ENCODE data around the gene RNF40. TPM values are rescaled to one million over a fixed set of nuclear protein-coding genes. Genes with fewer than 3 reads are reported as not detected.

Gene RNF40
- total RNA-seq, 4 donors from 2014 or later, result 20.5 to 130 (median 86.0) TPM

DNA sequence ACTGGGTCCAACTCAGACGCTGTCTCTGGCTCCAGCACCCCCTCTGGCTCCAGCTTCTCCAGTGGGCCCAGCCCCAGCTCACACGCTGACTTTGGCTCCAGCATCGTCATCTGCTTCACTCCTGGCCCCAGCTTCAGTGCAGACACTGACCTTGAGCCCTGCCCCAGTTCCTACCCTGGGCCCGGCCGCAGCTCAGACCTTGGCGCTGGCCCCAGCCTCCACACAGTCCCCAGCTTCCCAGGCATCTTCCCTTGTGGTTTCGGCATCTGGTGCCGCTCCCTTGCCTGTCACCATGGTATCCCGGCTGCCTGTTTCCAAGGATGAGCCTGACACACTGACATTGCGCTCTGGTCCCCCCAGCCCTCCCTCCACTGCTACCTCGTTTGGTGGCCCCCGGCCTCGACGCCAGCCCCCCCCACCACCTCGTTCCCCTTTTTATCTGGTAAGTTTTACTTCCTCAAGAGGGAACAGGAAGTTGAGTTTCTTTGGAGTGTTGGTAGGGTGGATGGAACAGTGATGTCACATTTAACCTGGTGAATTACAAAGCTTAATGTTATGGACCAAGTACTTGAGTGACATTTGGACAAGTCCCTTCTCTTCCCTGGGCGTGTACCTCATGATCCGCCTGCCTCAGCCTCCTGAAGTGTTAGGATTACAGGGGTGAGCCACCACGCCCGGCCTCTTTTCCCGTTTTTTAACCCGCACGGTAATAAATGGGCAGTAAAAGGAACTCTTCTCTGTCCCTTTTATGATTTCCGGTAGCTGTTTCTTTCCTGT, 37.3 kb upstream of the RNF40 start:
- H3K4me1 ChIP-seq, result no peaks in the 10 kb centered on the region
- H3K9me3 ChIP-seq, result no peaks in the 10 kb centered on the region
- no peak for DNase-seq
- intact Hi-C loops (cut with DNase I; ENCODE audit: low total_unique reads), result no loop called here
- H3K36me3 ChIP-seq, result no peaks in the 10 kb centered on the region
- no peaks in the 10 kb centered on the region for H3K27me3 ChIP-seq
- no peak overlapping the region for H3K27ac ChIP-seq
- H3K4me3 ChIP-seq, result no peak overlapping the region
- TF ChIP-seq POLR2A (IDR thresholded peaks at IDR 0.05), result no peak
- TF ChIP-seq, protein P1, sequence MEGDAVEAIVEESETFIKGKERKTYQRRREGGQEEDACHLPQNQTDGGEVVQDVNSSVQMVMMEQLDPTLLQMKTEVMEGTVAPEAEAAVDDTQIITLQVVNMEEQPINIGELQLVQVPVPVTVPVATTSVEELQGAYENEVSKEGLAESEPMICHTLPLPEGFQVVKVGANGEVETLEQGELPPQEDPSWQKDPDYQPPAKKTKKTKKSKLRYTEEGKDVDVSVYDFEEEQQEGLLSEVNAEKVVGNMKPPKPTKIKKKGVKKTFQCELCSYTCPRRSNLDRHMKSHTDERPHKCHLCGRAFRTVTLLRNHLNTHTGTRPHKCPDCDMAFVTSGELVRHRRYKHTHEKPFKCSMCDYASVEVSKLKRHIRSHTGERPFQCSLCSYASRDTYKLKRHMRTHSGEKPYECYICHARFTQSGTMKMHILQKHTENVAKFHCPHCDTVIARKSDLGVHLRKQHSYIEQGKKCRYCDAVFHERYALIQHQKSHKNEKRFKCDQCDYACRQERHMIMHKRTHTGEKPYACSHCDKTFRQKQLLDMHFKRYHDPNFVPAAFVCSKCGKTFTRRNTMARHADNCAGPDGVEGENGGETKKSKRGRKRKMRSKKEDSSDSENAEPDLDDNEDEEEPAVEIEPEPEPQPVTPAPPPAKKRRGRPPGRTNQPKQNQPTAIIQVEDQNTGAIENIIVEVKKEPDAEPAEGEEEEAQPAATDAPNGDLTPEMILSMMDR (IDR thresholded peaks at IDR 0.05), result no peak

DNA sequence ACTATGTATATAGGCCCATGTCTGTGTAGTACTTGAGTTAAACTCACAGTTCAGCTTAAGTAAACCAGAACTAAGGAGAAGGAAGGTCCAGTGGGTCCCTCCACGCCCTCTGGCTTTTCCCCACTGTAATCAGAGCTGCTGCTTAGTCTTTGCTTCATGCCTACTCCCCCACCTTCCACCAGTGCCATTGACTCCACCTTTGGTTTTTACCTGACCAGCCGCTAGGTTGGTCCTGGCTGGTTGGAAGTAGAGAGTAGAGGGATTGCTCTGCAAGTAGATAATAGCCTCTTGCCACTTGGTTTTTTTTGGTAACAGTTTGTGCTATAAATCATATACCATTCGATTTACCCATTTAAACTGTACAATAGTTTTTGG, 36.7 kb upstream of the RNF40 start:
- no peak for DNase-seq
- no peaks in the 10 kb centered on the region for H3K9me3 ChIP-seq
- intact Hi-C loops (cut with DNase I; ENCODE audit: low total_unique reads), result no loop called here
- TF ChIP-seq, protein P1 (IDR thresholded peaks at IDR 0.05), result no peak
- no peak for TF ChIP-seq POLR2A (IDR thresholded peaks at IDR 0.05)
- no peak overlapping the region for H3K4me3 ChIP-seq
- H3K4me1 ChIP-seq, result no peaks in the 10 kb centered on the region
- no peaks in the 10 kb centered on the region for H3K27me3 ChIP-seq
- H3K27ac ChIP-seq, result no peak overlapping the region
- no peaks in the 10 kb centered on the region for H3K36me3 ChIP-seq

DNA sequence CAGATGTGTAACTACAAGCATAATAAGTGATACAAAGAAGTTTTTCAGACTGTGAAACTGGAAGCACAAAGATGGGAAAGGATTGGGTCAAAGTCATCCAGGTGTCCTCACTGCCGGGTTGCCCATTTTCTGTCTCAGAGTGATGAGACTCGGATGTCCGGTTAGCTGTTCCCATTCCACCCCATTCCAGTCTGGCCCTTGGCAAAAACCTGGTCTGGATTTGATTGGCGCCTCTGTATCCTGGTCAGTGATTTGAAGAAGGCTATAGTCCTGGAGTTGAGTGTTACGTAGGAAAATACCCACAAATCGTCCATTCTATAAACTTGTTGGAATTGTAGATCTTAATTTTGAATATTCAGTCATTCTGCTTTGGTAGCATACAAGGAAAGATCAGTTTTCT, 33.8 kb upstream of the RNF40 start:
- TF ChIP-seq, protein P1 (IDR thresholded peaks at IDR 0.05), result no peak
- Histone ChIP-seq H3K9me3 (no peaks in the 10 kb centered on the region), H3K27me3 (no peaks in the 10 kb centered on the region), H3K27ac (no peak overlapping the region), H3K4me3 (no peak overlapping the region), H3K4me1 (no peaks in the 10 kb centered on the region), H3K36me3 (no peaks in the 10 kb centered on the region)
- no peak for DNase-seq
- intact Hi-C loops (cut with DNase I; ENCODE audit: low total_unique reads), result no loop called here

DNA sequence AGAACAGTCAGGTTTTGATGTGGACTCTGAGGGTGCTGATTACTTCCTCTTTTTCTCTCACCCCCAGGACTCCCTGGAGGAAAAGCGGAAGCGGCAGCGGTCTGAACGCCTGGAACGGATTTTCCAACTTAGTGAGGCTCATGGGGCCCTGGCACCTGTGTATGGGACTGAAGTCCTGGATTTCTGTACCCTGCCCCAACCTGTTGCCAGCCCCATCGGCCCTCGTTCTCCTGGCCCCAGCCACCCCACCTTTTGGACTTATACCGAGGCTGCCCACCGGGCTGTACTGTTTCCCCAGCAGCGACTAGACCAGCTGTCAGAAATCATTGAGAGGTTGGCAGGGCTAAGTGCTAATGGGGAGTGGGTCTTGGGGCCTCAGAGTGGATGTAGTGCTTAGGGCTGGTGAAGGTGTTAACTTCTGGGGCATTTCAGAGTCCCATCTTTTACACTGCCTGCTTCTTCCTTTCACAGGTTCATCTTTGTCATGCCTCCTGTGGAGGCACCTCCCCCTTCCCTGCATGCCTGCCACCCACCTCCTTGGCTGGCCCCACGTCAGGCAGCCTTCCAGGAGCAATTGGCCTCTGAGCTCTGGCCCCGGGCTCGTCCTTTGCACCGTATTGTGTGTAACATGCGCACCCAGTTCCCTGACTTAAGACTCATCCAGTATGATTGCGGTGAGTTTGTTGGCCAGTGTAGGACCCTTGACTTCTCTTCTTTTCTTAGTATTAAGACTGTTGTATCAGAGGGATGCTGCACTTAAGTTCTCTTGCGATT, 33.0 kb upstream of the RNF40 start:
- H3K36me3 ChIP-seq, result no peaks in the 10 kb centered on the region
- no peaks in the 10 kb centered on the region for H3K27me3 ChIP-seq
- TF ChIP-seq, protein P1 (IDR thresholded peaks at IDR 0.05), result no peak
- TF ChIP-seq POLR2A (IDR thresholded peaks at IDR 0.05), result no peak
- no peaks in the 10 kb centered on the region for H3K9me3 ChIP-seq
- no peaks in the 10 kb centered on the region for H3K4me1 ChIP-seq
- no peak overlapping the region for H3K27ac ChIP-seq
- no peak for DNase-seq
- H3K4me3 ChIP-seq, result no peak overlapping the region
- intact Hi-C loops (cut with DNase I; ENCODE audit: low total_unique reads), result no loop called here

DNA sequence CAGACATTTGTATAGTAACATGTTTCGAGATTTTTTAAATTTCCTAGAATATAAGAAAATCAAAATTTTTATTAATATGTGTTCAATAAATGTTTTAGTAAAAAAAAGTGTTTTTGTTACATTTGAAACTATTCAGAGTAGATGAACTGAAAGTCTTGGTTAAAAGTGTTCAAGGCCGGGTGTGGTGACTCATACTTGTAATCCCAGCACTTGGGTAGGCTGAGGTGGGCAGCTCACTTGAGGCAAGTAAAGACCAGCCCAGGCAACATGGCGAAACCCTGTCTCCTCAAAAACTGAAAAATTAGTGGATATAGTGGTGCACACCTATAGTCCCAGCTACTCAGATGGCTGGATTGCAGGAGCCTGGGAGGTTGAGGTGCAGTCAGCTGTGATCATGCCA, 30.7 kb upstream of the RNF40 start:
- no peaks in the 10 kb centered on the region for H3K27me3 ChIP-seq
- no peaks in the 10 kb centered on the region for H3K36me3 ChIP-seq
- no peak for DNase-seq
- no peak overlapping the region for H3K27ac ChIP-seq
- no peaks in the 10 kb centered on the region for H3K9me3 ChIP-seq
- H3K4me1 ChIP-seq, result no peaks in the 10 kb centered on the region
- intact Hi-C loops (cut with DNase I; ENCODE audit: low total_unique reads), result no loop called here
- no peak overlapping the region for H3K4me3 ChIP-seq
- TF ChIP-seq POLR2A (IDR thresholded peaks at IDR 0.05), result no peak
- TF ChIP-seq, protein P1 (IDR thresholded peaks at IDR 0.05), result no peak
